Dermis blood vessel endothelial cell (primary cell): ENCODE data around the gene EFNB1. TPM values are rescaled to one million over a fixed set of nuclear protein-coding genes. Genes with fewer than 3 reads are reported as not detected.

ENCODE experiments used
- DNase-seq: peaks from one replicate; pipeline ENCODE4 v3.0.0; 2010
- total RNA-seq: library from RNA; depleted of rRNA; stranded (reverse); fragments of >200 nt; gene quantifications from 2 replicates; pipeline ENCODE4 v1.2.3, GENCODE V29; 2014

EFNB1 gene
- total RNA-seq, 1 donor from 2014 or later, result 43.4 TPM

- DNase-seq, result peak; percentile 88
Measured at GRCh38 chrX:68827848-68828624, 785 bp upstream of the EFNB1 start.

GRCh38 chrX:68829582-68830418 lies 979 bp downstream of the EFNB1 start:
- DNase-seq, result peak; percentile 47

GRCh38 chrX:68830419-68831404 lies 1.9 kb downstream of the EFNB1 start:
- DNase-seq, result peak; percentile 2

- no peak for DNase-seq
Measured at GRCh38 chrX:68831405-68832100, 2.7 kb downstream of the EFNB1 start.

GRCh38 chrX:68832101-68832416 lies 3.2 kb downstream of the EFNB1 start:
- DNase-seq, result peak; percentile 72

GRCh38 chrX:68832516-68833447 lies 4.0 kb downstream of the EFNB1 start:
- no peak for DNase-seq

GRCh38 chrX:68833448-68833805 lies 4.6 kb downstream of the EFNB1 start:
- DNase-seq, result no peak

GRCh38 chrX:68833855-68834331 lies 5.1 kb downstream of the EFNB1 start:
- DNase-seq, result no peak

GRCh38 chrX:68834371-68835103 lies 5.7 kb downstream of the EFNB1 start:
- DNase-seq, result no peak

- no peak for DNase-seq
Measured at GRCh38 chrX:68835104-68835442, 6.3 kb downstream of the EFNB1 start.

GRCh38 chrX:68835468-68835867 lies 6.6 kb downstream of the EFNB1 start:
- no peak for DNase-seq

- no peak for DNase-seq
Measured at GRCh38 chrX:68837119-68837518, 8.3 kb downstream of the EFNB1 start.

- no peak for DNase-seq
Measured at GRCh38 chrX:68838571-68838910, 9.7 kb downstream of the EFNB1 start.

GRCh38 chrX:68839771-68840170 lies 10.9 kb downstream of the EFNB1 start:
- no peak for DNase-seq

- no peak for DNase-seq
Measured at GRCh38 chrX:68840256-68840655, 11.4 kb downstream of the EFNB1 start.

GRCh38 chrX:68841251-68842049 lies 12.6 kb downstream of the EFNB1 start:
- no peak for DNase-seq

- DNase-seq, result no peak
Measured at GRCh38 chrX:68842351-68842750, 13.5 kb downstream of the EFNB1 start.

GRCh38 chrX:68842781-68843581 lies 14.2 kb downstream of the EFNB1 start:
- DNase-seq, result no peak

GRCh38 chrX:68843992-68844391 lies 15.2 kb downstream of the EFNB1 start:
- DNase-seq, result no peak
